KMS-11 (cell line): ENCODE results near the gene MIB1.

Source experiments
- H2AFZ ChIP-seq: fragments of 200-600 bp; sonication (generic); 2 replicates; pipeline ENCODE4 v1.6.1; 2016; ENCODE audit warnings: antibody characterized with exemption, mixed run types, low read depth
- H3K27ac ChIP-seq: fragments of 200-600 bp; sonication (generic); 2 replicates; pipeline ENCODE4 v1.6.1; 2016; ENCODE audit warnings: mild to moderate bottlenecking, mixed run types
- H3K27me3 ChIP-seq: fragments of 200-600 bp; sonication (generic); 2 replicates; pipeline ENCODE4 v1.6.1; 2017; ENCODE audit warnings: mild to moderate bottlenecking, low read depth, mixed run types, moderate library complexity; ENCODE audit not compliant: insufficient read depth
- H3K36me3 ChIP-seq: fragments of 200-600 bp; sonication (generic); 2 replicates; pipeline ENCODE4 v1.6.1; 2017; ENCODE audit warnings: mild to moderate bottlenecking, mixed run types; ENCODE audit not compliant: insufficient read depth
- H3K4me1 ChIP-seq: fragments of 200-600 bp; sonication (generic); 2 replicates; pipeline ENCODE4 v1.6.1; 2016; ENCODE audit warnings: mild to moderate bottlenecking, low read depth, mixed run types; ENCODE audit not compliant: poor library complexity, severe bottlenecking
- H3K4me2 ChIP-seq: fragments of 200-600 bp; sonication (generic); 2 replicates; pipeline ENCODE4 v1.7.0; 2016; ENCODE audit warnings: mild to moderate bottlenecking, mixed run types
- H3K4me3 ChIP-seq: fragments of 200-600 bp; sonication (generic); IDR thresholded peaks from 2 replicates; pipeline ENCODE4 v1.6.1; 2017; ENCODE audit warnings: low read depth, low read length, mixed read lengths; ENCODE audit not compliant: insufficient read depth
- H3K79me2 ChIP-seq: fragments of 200-600 bp; sonication (generic); 2 replicates; pipeline ENCODE4 v1.6.1; 2016; ENCODE audit warnings: low read depth, mixed run types; ENCODE audit not compliant: insufficient read depth
- H3K9ac ChIP-seq: fragments of 200-600 bp; sonication (generic); 2 replicates; pipeline ENCODE4 v1.6.1; 2016; ENCODE audit warnings: mild to moderate bottlenecking, mixed run types
- H4K20me1 ChIP-seq: fragments of 200-600 bp; sonication (generic); 2 replicates; pipeline ENCODE4 v1.6.1; 2016; ENCODE audit warnings: mild to moderate bottlenecking, mixed run types; ENCODE audit not compliant: insufficient read depth
- CTCF ChIP-seq: fragments of 200-600 bp; sonication (generic); conservative IDR thresholded peaks from 2 replicates; pipeline ENCODE4 v1.6.1; 2017; ENCODE audit warnings: low read depth, mild to moderate bottlenecking, antibody characterized with exemption, low read length, moderate library complexity, mixed read lengths

Gene MIB1

DNA sequence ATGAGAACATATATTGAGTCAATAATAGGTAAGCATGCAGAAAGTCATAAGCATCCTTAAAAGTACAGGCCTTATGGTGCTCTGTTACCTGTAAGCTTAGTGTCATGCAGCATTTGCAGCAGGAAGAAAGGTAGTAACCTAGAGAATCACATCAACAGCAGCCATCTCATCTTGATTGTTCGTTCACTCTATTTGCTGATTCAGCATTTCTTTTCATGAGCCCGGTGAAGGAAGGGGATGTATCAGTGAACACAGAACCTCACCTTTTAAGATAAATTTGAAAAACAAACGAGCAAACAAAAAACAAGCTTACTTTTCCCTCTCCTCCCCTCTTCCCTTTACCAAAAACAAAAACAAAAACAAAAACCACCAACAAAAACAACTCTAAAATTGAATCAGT is 89.9 kb downstream of the MIB1 start:
- no peaks in the 10 kb centered on the region for H3K27me3 ChIP-seq
- no peaks in the 10 kb centered on the region for H4K20me1 ChIP-seq
- no peaks in the 10 kb centered on the region for H3K79me2 ChIP-seq
- H3K9ac ChIP-seq, result no peak overlapping the region
- H3K4me2 ChIP-seq, result no peak overlapping the region
- H3K4me3 ChIP-seq, result no peak overlapping the region
- TF ChIP-seq CTCF, result no peak
- H2AFZ ChIP-seq, result no peak overlapping the region
- no peaks in the 10 kb centered on the region for H3K36me3 ChIP-seq
- H3K27ac ChIP-seq, result no peak overlapping the region
- peaks cover 20% of the 10 kb centered on the region for H3K4me1 ChIP-seq

DNA sequence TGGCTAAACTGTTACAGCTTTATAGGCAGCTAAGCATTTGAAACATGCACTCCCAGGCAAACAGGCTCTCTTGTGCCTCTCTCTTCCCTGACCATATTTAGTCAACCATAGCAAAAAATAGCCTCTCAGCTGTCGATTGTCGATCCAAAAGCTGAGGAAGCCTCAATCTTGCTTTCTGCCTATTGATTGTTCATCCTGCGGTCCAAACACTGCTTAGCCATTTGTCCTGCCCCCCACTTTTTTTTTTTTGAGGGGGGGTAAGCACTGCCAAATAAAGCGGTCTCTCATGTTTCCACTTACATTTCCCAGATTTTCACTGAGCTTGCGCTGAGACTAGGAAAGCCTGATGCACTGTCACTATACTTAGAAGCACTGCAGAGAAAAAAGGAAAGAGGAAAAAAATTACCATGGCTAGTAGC is 90.8 kb downstream of the MIB1 start:
- Histone ChIP-seq H3K36me3 (no peaks in the 10 kb centered on the region), H3K27me3 (no peaks in the 10 kb centered on the region), H3K79me2 (no peaks in the 10 kb centered on the region), H3K4me1 (peaks cover 11% of the 10 kb centered on the region), H3K4me2 (no peak overlapping the region), H3K4me3 (no peak overlapping the region), H3K27ac (no peak overlapping the region), H3K9ac (no peak overlapping the region), H4K20me1 (no peaks in the 10 kb centered on the region), H2AFZ (no peak overlapping the region)
- no peak for TF ChIP-seq CTCF

DNA sequence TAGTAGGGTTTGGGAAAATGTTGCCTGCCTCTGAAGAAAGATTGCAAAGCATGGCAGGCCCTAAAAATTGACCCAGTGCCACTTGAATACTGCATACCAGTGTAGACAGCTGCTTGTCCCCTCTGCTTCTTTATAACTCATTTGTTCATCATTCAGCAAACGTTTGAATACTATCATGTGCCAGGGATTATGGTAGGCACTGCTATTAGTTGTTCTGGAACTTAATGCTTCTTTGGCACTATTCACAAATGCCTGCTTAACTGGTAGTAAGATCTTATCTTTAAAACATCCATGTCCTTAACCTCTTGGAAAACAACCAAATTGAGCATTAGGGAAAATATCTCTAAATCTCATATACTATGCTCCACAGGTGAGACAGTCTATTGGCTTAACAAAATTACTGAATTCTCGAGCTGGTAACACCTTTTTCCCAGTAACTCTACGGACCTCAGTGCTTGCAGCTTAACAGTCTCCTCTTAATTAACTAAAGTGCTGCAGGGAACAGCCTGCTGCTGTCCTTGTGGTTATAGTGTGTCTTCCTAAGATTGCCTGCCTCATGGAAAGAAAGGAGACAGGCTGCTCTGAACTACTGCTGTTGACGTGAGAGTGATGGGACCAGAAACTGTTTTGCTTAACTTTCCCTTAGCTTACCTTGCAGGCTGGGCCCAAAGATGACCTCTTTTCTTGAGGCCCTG is 93.2 kb downstream of the MIB1 start:
- Histone ChIP-seq H3K4me1 (no peaks in the 10 kb centered on the region), H3K9ac (no peak overlapping the region), H3K79me2 (no peaks in the 10 kb centered on the region), H4K20me1 (no peaks in the 10 kb centered on the region), H3K36me3 (no peaks in the 10 kb centered on the region), H3K4me3 (no peak overlapping the region), H3K4me2 (no peak overlapping the region), H3K27ac (no peak overlapping the region), H3K27me3 (no peaks in the 10 kb centered on the region), H2AFZ (no peak overlapping the region)
- TF ChIP-seq CTCF, result no peak

DNA sequence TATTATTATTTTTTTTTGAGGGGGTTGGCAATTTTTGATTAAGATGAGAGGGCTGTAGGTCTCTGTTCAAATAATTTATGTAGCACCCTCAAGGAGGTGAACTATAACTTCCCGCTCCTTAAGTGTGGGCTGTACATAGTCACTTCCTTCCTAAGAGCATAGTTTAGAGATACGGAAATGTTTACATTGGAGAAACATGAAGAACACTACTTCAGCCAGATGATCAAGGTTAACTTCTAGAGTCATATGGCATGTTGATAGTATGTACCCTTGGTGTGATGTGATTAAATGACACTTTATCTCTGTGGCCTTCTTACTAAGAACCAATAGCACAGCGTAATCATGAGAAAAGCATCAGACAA is 93.7 kb downstream of the MIB1 start:
- H3K79me2 ChIP-seq, result no peaks in the 10 kb centered on the region
- H3K27me3 ChIP-seq, result no peaks in the 10 kb centered on the region
- H3K4me1 ChIP-seq, result no peaks in the 10 kb centered on the region
- H3K4me3 ChIP-seq, result no peak overlapping the region
- no peak overlapping the region for H2AFZ ChIP-seq
- no peak overlapping the region for H3K27ac ChIP-seq
- H4K20me1 ChIP-seq, result no peaks in the 10 kb centered on the region
- H3K4me2 ChIP-seq, result no peak overlapping the region
- no peak for TF ChIP-seq CTCF
- no peaks in the 10 kb centered on the region for H3K36me3 ChIP-seq
- no peak overlapping the region for H3K9ac ChIP-seq
